ENCODE measurements around the gene ARHGAP29. TPM values are rescaled to one million over a fixed set of nuclear protein-coding genes. Genes with fewer than 3 reads are reported as not detected.

ARHGAP29 gene
- total RNA-seq (not detected), polyA plus RNA-seq (not detected)

- DNase-seq (peak in 2 of 3 donors; percentile 20 to 65), ATAC-seq (ENCODE audit: low read depth in 2 of 2) (peak; percentile 53 to 62)
- Mint-ChIP-seq H3K9me3 (peaks cover 0 to 7% (median 4%) of the 10 kb centered on the region in 7 donors), H3K4me1 (peaks cover 0 to 20% (median 12%) of the 10 kb centered on the region in 4 donors), H3K4me3 (peak within 1 kb of the TSS; percentile 52 to 87 (median 65)), H3K27me3 (peaks cover 71% of the 10 kb centered on the region), H3K36me3 (no peaks in the 10 kb centered on the region), H3K27ac (no peak within 1 kb of the TSS)
- Histone ChIP-seq H3K27me3 (ENCODE audit: control insufficient read depth, insufficient read depth, low read length) (peaks cover 46% of the 10 kb centered on the region), H3K4me1 (ENCODE audit: control insufficient read depth, insufficient read depth, low read length, poor library complexity, severe bottlenecking) (peaks cover 10% of the 10 kb centered on the region), H3K9me3 (ENCODE audit: control insufficient read depth in 2 of 2, low read length in 2 of 2) (peaks cover 0 to 4% of the 10 kb centered on the region in 2 experiments), H3K36me3 (ENCODE audit: control insufficient read depth, insufficient read depth, low read length) (no peaks in the 10 kb centered on the region), H3K4me3 (ENCODE audit: low read depth, low read length) (peak within 1 kb of the TSS; percentile 32), H3K27ac (ENCODE audit: insufficient read depth, low read length, poor library complexity, severe bottlenecking) (no peak within 1 kb of the TSS)
Observed at GRCh38 chr1:94237291-94238226, at the start of gene ARHGAP29. Gene ARHGAP29 (minus strand): TSS chr1:94237584. CDS start chr1:94231611, 5,973 bp downstream.

GRCh38 chr1:94286864-94287437 lies 49.6 kb upstream of the ARHGAP29 start:
- H3K27me3 ChIP-seq (ENCODE audit: control insufficient read depth, insufficient read depth, low read length): no peaks in the 10 kb centered on the region
- Mint-ChIP-seq H3K9me3 (peaks cover 0 to 4% (median 1%) of the 10 kb centered on the region in 7 donors), H3K27me3 (no peaks in the 10 kb centered on the region), H3K36me3 (no peaks in the 10 kb centered on the region), H3K4me1 (no peaks in the 10 kb centered on the region), H3K27ac (no peak overlapping the region), H3K4me3 (no peak overlapping the region)
- ATAC-seq (ENCODE audit: low read depth in 2 of 2): no peak
- DNase-seq: no peak
- H3K27ac ChIP-seq (ENCODE audit: insufficient read depth, low read length, poor library complexity, severe bottlenecking): no peak overlapping the region
- no peaks in the 10 kb centered on the region for H3K36me3 ChIP-seq (ENCODE audit: control insufficient read depth, insufficient read depth, low read length)
- H3K4me1 ChIP-seq (ENCODE audit: control insufficient read depth, insufficient read depth, low read length, poor library complexity, severe bottlenecking): no peaks in the 10 kb centered on the region
- H3K4me3 ChIP-seq (ENCODE audit: low read depth, low read length): no peak overlapping the region
- no peaks in the 10 kb centered on the region for H3K9me3 ChIP-seq (ENCODE audit: control insufficient read depth in 2 of 2, low read length in 2 of 2)

GRCh38 chr1:94285031-94285654 lies 47.8 kb upstream of the ARHGAP29 start:
- no peak overlapping the region for H3K27ac ChIP-seq (ENCODE audit: insufficient read depth, low read length, poor library complexity, severe bottlenecking)
- H3K4me1 ChIP-seq (ENCODE audit: control insufficient read depth, insufficient read depth, low read length, poor library complexity, severe bottlenecking): no peaks in the 10 kb centered on the region
- peak overlapping the region in 1 of 3 donors; percentile 34 for H3K27ac Mint-ChIP-seq
- H3K36me3 ChIP-seq (ENCODE audit: control insufficient read depth, insufficient read depth, low read length): no peaks in the 10 kb centered on the region
- peaks cover 2% of the 10 kb centered on the region for H3K27me3 ChIP-seq (ENCODE audit: control insufficient read depth, insufficient read depth, low read length)
- ATAC-seq (ENCODE audit: low read depth in 2 of 2) (no peak), DNase-seq (no peak)
- no peaks in the 10 kb centered on the region for H3K27me3 Mint-ChIP-seq
- H3K36me3 Mint-ChIP-seq: no peaks in the 10 kb centered on the region
- H3K4me3 ChIP-seq (ENCODE audit: low read depth, low read length): no peak overlapping the region
- H3K9me3 ChIP-seq (ENCODE audit: control insufficient read depth in 2 of 2, low read length in 2 of 2): no peaks in the 10 kb centered on the region
- no peak overlapping the region for H3K4me3 Mint-ChIP-seq
- no peaks in the 10 kb centered on the region for H3K4me1 Mint-ChIP-seq
- peaks cover 0 to 4% (median 1%) of the 10 kb centered on the region in 7 donors for H3K9me3 Mint-ChIP-seq

GRCh38 chr1:94284476-94284875 lies 47.1 kb upstream of the ARHGAP29 start:
- Mint-ChIP-seq H3K9me3 (peaks cover 0 to 4% (median 1%) of the 10 kb centered on the region in 7 donors), H3K27me3 (peaks cover 3% of the 10 kb centered on the region), H3K4me3 (no peak overlapping the region), H3K27ac (no peak overlapping the region), H3K4me1 (no peaks in the 10 kb centered on the region), H3K36me3 (no peaks in the 10 kb centered on the region)
- no peaks in the 10 kb centered on the region for H3K9me3 ChIP-seq (ENCODE audit: control insufficient read depth in 2 of 2, low read length in 2 of 2)
- H3K36me3 ChIP-seq (ENCODE audit: control insufficient read depth, insufficient read depth, low read length): no peaks in the 10 kb centered on the region
- no peak overlapping the region for H3K27ac ChIP-seq (ENCODE audit: insufficient read depth, low read length, poor library complexity, severe bottlenecking)
- no peak for ATAC-seq (ENCODE audit: low read depth in 2 of 2)
- peaks cover 2% of the 10 kb centered on the region for H3K27me3 ChIP-seq (ENCODE audit: control insufficient read depth, insufficient read depth, low read length)
- H3K4me3 ChIP-seq (ENCODE audit: low read depth, low read length): no peak overlapping the region
- DNase-seq: peak in 1 of 3 donors; percentile 2
- H3K4me1 ChIP-seq (ENCODE audit: control insufficient read depth, insufficient read depth, low read length, poor library complexity, severe bottlenecking): no peaks in the 10 kb centered on the region

GRCh38 chr1:94283462-94283861 lies 46.1 kb upstream of the ARHGAP29 start:
- DNase-seq: no peak
- H3K9me3 Mint-ChIP-seq: peaks cover 0 to 4% (median 1%) of the 10 kb centered on the region in 7 donors
- Histone ChIP-seq H3K9me3 (ENCODE audit: control insufficient read depth in 2 of 2, low read length in 2 of 2) (no peaks in the 10 kb centered on the region), H3K36me3 (ENCODE audit: control insufficient read depth, insufficient read depth, low read length) (no peaks in the 10 kb centered on the region), H3K4me3 (ENCODE audit: low read depth, low read length) (no peak overlapping the region), H3K27me3 (ENCODE audit: control insufficient read depth, insufficient read depth, low read length) (peaks cover 2% of the 10 kb centered on the region), H3K4me1 (ENCODE audit: control insufficient read depth, insufficient read depth, low read length, poor library complexity, severe bottlenecking) (no peaks in the 10 kb centered on the region), H3K27ac (ENCODE audit: insufficient read depth, low read length, poor library complexity, severe bottlenecking) (no peak overlapping the region)
- ATAC-seq (ENCODE audit: low read depth in 2 of 2): no peak
- peaks cover 8% of the 10 kb centered on the region for H3K27me3 Mint-ChIP-seq
- H3K27ac Mint-ChIP-seq: no peak overlapping the region
- H3K4me1 Mint-ChIP-seq: no peaks in the 10 kb centered on the region
- H3K4me3 Mint-ChIP-seq: no peak overlapping the region
- no peaks in the 10 kb centered on the region for H3K36me3 Mint-ChIP-seq

- no peaks in the 10 kb centered on the region for H3K4me1 ChIP-seq (ENCODE audit: control insufficient read depth, insufficient read depth, low read length, poor library complexity, severe bottlenecking)
- H3K9me3 ChIP-seq (ENCODE audit: control insufficient read depth in 2 of 2, low read length in 2 of 2): no peaks in the 10 kb centered on the region
- ATAC-seq (ENCODE audit: low read depth in 2 of 2): no peak
- peaks cover 8% of the 10 kb centered on the region for H3K27me3 Mint-ChIP-seq
- no peaks in the 10 kb centered on the region for H3K4me1 Mint-ChIP-seq
- no peak overlapping the region for H3K27ac Mint-ChIP-seq
- no peak overlapping the region for H3K4me3 Mint-ChIP-seq
- H3K36me3 Mint-ChIP-seq: no peaks in the 10 kb centered on the region
- H3K36me3 ChIP-seq (ENCODE audit: control insufficient read depth, insufficient read depth, low read length): no peaks in the 10 kb centered on the region
- H3K9me3 Mint-ChIP-seq: peaks cover 0 to 4% (median 0%) of the 10 kb centered on the region in 7 donors
- no peak for DNase-seq
- H3K4me3 ChIP-seq (ENCODE audit: low read depth, low read length): no peak overlapping the region
- H3K27me3 ChIP-seq (ENCODE audit: control insufficient read depth, insufficient read depth, low read length): peaks cover 2% of the 10 kb centered on the region
- no peak overlapping the region for H3K27ac ChIP-seq (ENCODE audit: insufficient read depth, low read length, poor library complexity, severe bottlenecking)
Observed at GRCh38 chr1:94282143-94282711, 44.8 kb upstream of the ARHGAP29 start.

GRCh38 chr1:94281361-94282142 lies 44.2 kb upstream of the ARHGAP29 start:
- no peak overlapping the region for H3K27ac ChIP-seq (ENCODE audit: insufficient read depth, low read length, poor library complexity, severe bottlenecking)
- Mint-ChIP-seq H3K4me1 (no peaks in the 10 kb centered on the region), H3K4me3 (no peak overlapping the region), H3K27me3 (peaks cover 8% of the 10 kb centered on the region), H3K9me3 (peaks cover 0 to 4% (median 0%) of the 10 kb centered on the region in 7 donors), H3K27ac (peak overlapping the region in 1 of 3 donors; percentile 72), H3K36me3 (no peaks in the 10 kb centered on the region)
- H3K4me1 ChIP-seq (ENCODE audit: control insufficient read depth, insufficient read depth, low read length, poor library complexity, severe bottlenecking): no peaks in the 10 kb centered on the region
- DNase-seq (no peak), ATAC-seq (ENCODE audit: low read depth in 2 of 2) (no peak)
- H3K4me3 ChIP-seq (ENCODE audit: low read depth, low read length): no peak overlapping the region
- no peaks in the 10 kb centered on the region for H3K36me3 ChIP-seq (ENCODE audit: control insufficient read depth, insufficient read depth, low read length)
- H3K9me3 ChIP-seq (ENCODE audit: control insufficient read depth in 2 of 2, low read length in 2 of 2): no peaks in the 10 kb centered on the region
- H3K27me3 ChIP-seq (ENCODE audit: control insufficient read depth, insufficient read depth, low read length): peaks cover 2% of the 10 kb centered on the region
